Astrocyte (in vitro differentiated cells and primary cell): ENCODE results near the gene RHEBL1. TPM values are rescaled to one million over a fixed set of nuclear protein-coding genes. Genes with fewer than 3 reads are reported as not detected.

ENCODE experiments used
- DNase-seq: peaks from one replicate; pipeline ENCODE4 v3.0.0-alpha.2; 2010; ENCODE audit warnings: low read depth
- FAIRE-seq: peaks from 2 replicates; lab custom pipeline; 2011; peaks lifted over from hg19 to GRCh38; lab: Jason Lieb, UNC
- H2AFZ ChIP-seq: 2 replicates; pipeline ENCODE4 v1.6.0; 2012; ENCODE audit warnings: low read depth, low read length, inconsistent platforms
- H3K27ac ChIP-seq: 2 replicates; pipeline ENCODE4 v1.5.1; 2011; ENCODE audit warnings: low read depth, low read length, inconsistent platforms
- H3K27me3 ChIP-seq: 2 replicates; pipeline ENCODE4 v1.6.0; 2011; ENCODE audit warnings: low read length, inconsistent platforms; ENCODE audit not compliant: insufficient read depth
- H3K36me3 ChIP-seq: 2 replicates; pipeline ENCODE4 v1.5.1; 2011; ENCODE audit warnings: low read length, inconsistent platforms; ENCODE audit not compliant: insufficient read depth
- H3K4me1 ChIP-seq: 2 replicates; pipeline ENCODE4 v1.5.1; 2011; ENCODE audit warnings: low read length, inconsistent platforms; ENCODE audit not compliant: insufficient read depth
- H3K4me2 ChIP-seq: 2 replicates; pipeline ENCODE4 v1.6.0; 2012; ENCODE audit warnings: low read length, inconsistent platforms
- H3K4me3 ChIP-seq: 2 replicates; pipeline ENCODE4 v1.5.1; 2011; ENCODE audit warnings: low read depth, mild to moderate bottlenecking, low read length, inconsistent platforms; ENCODE audit not compliant: insufficient read depth
- H3K79me2 ChIP-seq: 2 replicates; pipeline ENCODE4 v1.6.0; 2012; ENCODE audit warnings: mild to moderate bottlenecking, low read length, inconsistent platforms; ENCODE audit not compliant: insufficient read depth
- H3K9ac ChIP-seq: 2 replicates; pipeline ENCODE4 v1.6.0; 2012; ENCODE audit warnings: mild to moderate bottlenecking, low read length, inconsistent platforms
- H3K9me3 ChIP-seq: 2 replicates; pipeline ENCODE4 v1.5.1; 2012; ENCODE audit warnings: low read depth, mild to moderate bottlenecking, low read length, inconsistent platforms; ENCODE audit not compliant: insufficient read depth
- H4K20me1 ChIP-seq: 2 replicates; pipeline ENCODE4 v1.6.0; 2012; ENCODE audit warnings: low read length, inconsistent platforms; ENCODE audit not compliant: insufficient read depth
- H3K27ac Mint-ChIP-seq: one replicate; pipeline ENCODE4 v1.8.0; 2021; ENCODE audit warnings: mild to moderate bottlenecking, mixed read lengths; ENCODE audit not compliant: unreplicated experiment
- H3K27me3 Mint-ChIP-seq: one replicate; pipeline ENCODE4 v1.8.0; 2021; ENCODE audit warnings: low read depth, mixed read lengths; ENCODE audit not compliant: unreplicated experiment
- H3K36me3 Mint-ChIP-seq: one replicate; pipeline ENCODE4 v1.8.0; 2021; ENCODE audit warnings: low read depth, mixed read lengths; ENCODE audit not compliant: unreplicated experiment
- H3K4me1 Mint-ChIP-seq: one replicate; pipeline ENCODE4 v1.8.0; 2021; ENCODE audit warnings: low read depth, mixed read lengths; ENCODE audit not compliant: unreplicated experiment
- H3K4me3 Mint-ChIP-seq: one replicate; pipeline ENCODE4 v1.8.0; 2021; ENCODE audit warnings: mild to moderate bottlenecking, moderate library complexity, mixed read lengths; ENCODE audit not compliant: unreplicated experiment
- H3K9me3 Mint-ChIP-seq: one replicate; pipeline ENCODE4 v1.8.0; 2021; ENCODE audit warnings: mild to moderate bottlenecking, mixed read lengths; ENCODE audit not compliant: unreplicated experiment
- EZH2 ChIP-seq: IDR thresholded peaks from 2 replicates; pipeline ENCODE4 v1.6.1; 2012; ENCODE audit warnings: mild to moderate bottlenecking, low read length, inconsistent platforms; ENCODE audit not compliant: insufficient read depth
- total RNA-seq: library from RNA; stranded (reverse); gene quantifications from 2 replicates; pipeline ENCODE4 v1.2.1, GENCODE V29; 2021
- TF ChIP-seq, protein P1 (sequence below): IDR thresholded peaks from 2 replicates; pipeline ENCODE4 v1.5.1; 2011; ENCODE audit warnings: low read depth, mild to moderate bottlenecking, inconsistent platforms, low read length, moderate library complexity; ENCODE audit not compliant: insufficient read depth

RHEBL1 gene
- total RNA-seq, 1 donor from 2014 or later: 1.3 TPM

DNA sequence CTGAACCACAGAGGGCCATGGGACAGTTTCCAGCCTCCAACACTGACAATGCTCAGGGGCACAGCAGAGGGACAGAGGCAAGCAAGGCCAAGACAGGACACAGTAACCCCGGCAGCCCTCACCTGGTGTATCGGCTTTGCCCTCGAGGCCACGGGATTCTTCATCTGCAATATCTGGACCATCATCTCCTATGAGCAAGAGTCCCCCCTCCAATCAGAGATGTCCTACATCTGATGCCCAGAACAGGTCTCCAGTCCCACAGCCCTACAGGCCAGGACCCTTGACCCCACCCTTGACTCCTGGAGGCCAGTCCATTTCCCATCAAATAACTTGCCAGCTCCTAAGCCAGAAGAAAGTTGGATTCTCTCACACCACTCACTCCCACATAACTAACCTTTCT lies 26.5 kb downstream of the RHEBL1 start:
- no peak overlapping the region for H3K4me3 Mint-ChIP-seq
- Histone ChIP-seq H3K4me1 (no peaks in the 10 kb centered on the region), H2AFZ (no peak overlapping the region), H3K79me2 (peaks cover 19% of the 10 kb centered on the region), H3K4me3 (no peak overlapping the region), H3K27me3 (no peaks in the 10 kb centered on the region), H3K4me2 (no peak overlapping the region), H4K20me1 (peaks cover 78% of the 10 kb centered on the region), H3K27ac (no peak overlapping the region), H3K9ac (no peak overlapping the region), H3K36me3 (peaks cover 53% of the 10 kb centered on the region), H3K9me3 (no peaks in the 10 kb centered on the region)
- no peaks in the 10 kb centered on the region for H3K27me3 Mint-ChIP-seq
- DNase-seq: no peak
- FAIRE-seq: no peak
- H3K4me1 Mint-ChIP-seq: peaks cover under 1% of the 10 kb centered on the region
- H3K36me3 Mint-ChIP-seq: peaks cover 36% of the 10 kb centered on the region
- TF ChIP-seq, protein P1, sequence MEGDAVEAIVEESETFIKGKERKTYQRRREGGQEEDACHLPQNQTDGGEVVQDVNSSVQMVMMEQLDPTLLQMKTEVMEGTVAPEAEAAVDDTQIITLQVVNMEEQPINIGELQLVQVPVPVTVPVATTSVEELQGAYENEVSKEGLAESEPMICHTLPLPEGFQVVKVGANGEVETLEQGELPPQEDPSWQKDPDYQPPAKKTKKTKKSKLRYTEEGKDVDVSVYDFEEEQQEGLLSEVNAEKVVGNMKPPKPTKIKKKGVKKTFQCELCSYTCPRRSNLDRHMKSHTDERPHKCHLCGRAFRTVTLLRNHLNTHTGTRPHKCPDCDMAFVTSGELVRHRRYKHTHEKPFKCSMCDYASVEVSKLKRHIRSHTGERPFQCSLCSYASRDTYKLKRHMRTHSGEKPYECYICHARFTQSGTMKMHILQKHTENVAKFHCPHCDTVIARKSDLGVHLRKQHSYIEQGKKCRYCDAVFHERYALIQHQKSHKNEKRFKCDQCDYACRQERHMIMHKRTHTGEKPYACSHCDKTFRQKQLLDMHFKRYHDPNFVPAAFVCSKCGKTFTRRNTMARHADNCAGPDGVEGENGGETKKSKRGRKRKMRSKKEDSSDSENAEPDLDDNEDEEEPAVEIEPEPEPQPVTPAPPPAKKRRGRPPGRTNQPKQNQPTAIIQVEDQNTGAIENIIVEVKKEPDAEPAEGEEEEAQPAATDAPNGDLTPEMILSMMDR: no peak
- TF ChIP-seq EZH2: no peak
- no peak overlapping the region for H3K27ac Mint-ChIP-seq
- no peaks in the 10 kb centered on the region for H3K9me3 Mint-ChIP-seq

DNA sequence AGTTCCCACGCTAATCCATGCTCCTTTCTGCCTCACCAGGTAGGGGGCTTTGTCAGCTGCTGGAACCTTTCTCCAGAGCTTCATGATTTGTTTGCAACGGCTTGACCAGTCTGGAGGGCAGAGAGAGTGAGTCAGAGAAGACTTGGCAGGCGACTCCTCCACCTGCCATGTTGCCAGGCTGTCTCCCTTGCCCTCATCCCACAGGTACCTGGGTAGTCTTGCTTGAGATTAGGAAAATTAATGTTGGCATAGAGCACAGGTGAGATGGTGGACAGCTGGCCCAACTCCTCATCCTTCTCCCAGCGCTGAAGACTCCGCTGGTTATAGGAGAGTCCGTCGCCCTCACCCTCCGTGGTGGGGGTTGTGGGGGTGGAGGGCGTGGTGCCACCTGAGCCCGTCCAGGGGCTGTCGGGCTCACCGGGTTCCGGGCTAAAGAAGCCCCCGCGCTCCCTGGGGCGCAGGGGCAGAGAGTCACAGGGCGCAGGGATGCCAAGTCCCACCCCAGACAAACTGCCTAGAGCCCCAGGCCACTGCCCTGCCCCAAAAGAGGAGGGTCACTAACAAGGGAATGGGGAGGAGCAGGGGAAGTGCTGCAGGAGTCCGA lies 27.8 kb downstream of the RHEBL1 start:
- Mint-ChIP-seq H3K36me3 (peaks cover 31% of the 10 kb centered on the region), H3K27ac (no peak overlapping the region), H3K4me3 (no peak overlapping the region), H3K4me1 (no peaks in the 10 kb centered on the region), H3K9me3 (no peaks in the 10 kb centered on the region), H3K27me3 (no peaks in the 10 kb centered on the region)
- Histone ChIP-seq H3K27me3 (no peaks in the 10 kb centered on the region), H3K27ac (no peak overlapping the region), H4K20me1 (peaks cover 82% of the 10 kb centered on the region), H3K79me2 (peaks cover 23% of the 10 kb centered on the region), H3K9ac (no peak overlapping the region), H3K9me3 (no peaks in the 10 kb centered on the region), H3K4me3 (no peak overlapping the region), H3K36me3 (peaks cover 54% of the 10 kb centered on the region), H3K4me2 (no peak overlapping the region), H2AFZ (no peak overlapping the region), H3K4me1 (no peaks in the 10 kb centered on the region)
- no peak for FAIRE-seq
- TF ChIP-seq, protein P1: no peak
- TF ChIP-seq EZH2: no peak
- no peak for DNase-seq
